SIG-M5 (cell line): ENCODE data around the gene SPAG16.

Source experiments
- DNase-seq: peaks from one replicate; lab custom pipeline; 2025; lab: John Stamatoyannopoulos, UW

The SPAG16 gene

DNA sequence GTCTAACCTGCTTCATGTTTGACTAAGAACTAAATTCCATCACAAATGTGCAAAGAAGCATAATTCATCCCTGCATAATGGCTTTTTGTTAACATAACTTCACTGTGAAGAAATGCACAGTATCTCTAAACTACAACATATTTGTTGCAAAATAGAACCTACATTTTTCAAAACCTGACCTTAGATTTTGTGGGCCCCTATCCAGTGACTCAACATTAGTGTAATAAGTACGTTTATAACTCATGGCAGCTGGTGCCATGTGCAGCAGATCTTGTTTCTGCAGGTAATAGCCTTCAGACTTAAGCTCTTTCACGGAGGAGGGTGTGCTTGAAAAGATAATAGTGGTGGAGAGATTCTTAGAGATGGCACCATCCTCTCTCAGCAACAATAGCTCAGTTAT, 1098.0 kb downstream of the SPAG16 start:
- no peak for DNase-seq

- no peak for DNase-seq
Observed at GRCh38 chr2:214386720-214387119, 1102.5 kb downstream of the SPAG16 start.

DNA sequence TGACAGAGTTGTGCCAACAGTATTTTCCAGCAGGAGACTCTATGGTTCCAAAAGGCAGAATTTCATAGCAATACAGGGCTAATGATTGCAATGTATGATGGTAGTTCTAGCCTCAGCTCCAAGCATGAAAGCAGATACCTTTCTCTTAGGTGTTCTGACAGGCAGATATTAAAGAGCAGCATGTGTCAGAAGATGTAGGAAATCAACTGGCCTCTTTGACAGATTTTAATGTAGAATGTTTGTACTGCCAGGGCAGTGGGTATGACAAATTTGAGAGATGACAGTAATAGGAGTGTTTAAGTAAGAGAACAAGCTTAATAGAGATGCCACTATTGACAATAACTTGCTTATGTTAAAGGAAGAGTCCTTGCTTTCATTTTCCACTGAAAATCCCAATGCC, 1105.1 kb downstream of the SPAG16 start:
- no peak for DNase-seq

DNA sequence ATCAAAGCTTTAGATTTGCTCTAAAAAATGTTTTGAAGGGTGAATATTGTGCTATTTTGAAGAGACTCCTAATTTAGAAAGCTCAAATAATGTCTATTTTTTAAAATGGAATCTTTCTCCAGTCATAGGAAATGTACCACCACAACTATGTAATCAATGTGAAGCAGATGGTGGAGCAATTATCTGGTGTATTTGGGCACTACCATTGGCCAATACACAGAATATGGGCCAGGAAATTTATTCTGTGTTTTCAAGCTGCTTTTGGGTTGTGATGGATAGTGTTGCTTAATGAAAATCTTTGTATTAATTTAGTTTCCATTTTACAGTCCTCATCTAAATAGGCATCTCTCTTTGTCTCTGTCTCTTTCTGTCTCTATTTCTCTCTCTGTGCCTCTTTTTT, 1109.5 kb downstream of the SPAG16 start:
- no peak for DNase-seq

- no peak for DNase-seq
Observed at GRCh38 chr2:214395040-214395439, 1110.8 kb downstream of the SPAG16 start.

DNA sequence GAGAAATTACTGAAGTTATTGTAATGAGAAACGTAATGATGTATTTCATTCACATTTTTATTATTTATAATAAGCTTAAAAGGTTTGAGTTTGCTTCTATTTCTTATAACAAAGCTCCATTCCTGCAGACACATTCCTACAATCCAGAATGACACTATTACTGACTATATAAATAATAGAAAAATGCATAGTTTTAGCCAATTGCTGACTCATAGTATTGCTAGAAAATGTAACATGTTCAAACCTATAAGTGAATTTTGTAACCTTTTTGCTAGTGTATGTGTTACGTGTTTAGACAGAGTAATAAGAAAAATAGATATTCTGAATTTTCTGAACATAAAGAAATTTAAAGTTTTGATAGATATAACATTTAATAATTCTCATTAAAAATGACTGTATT, 1117.3 kb downstream of the SPAG16 start:
- no peak for DNase-seq

- DNase-seq, result no peak
Observed at GRCh38 chr2:214410128-214410775, 1126.0 kb downstream of the SPAG16 start.

- DNase-seq, result no peak
Observed at GRCh38 chr2:214410918-214411554, 1126.8 kb downstream of the SPAG16 start, which contains the start of gene VWC2L. TSS of gene VWC2L (plus strand) at chr2:214411054. CDS start at chr2:214414194, 3,140 bp downstream.

DNA sequence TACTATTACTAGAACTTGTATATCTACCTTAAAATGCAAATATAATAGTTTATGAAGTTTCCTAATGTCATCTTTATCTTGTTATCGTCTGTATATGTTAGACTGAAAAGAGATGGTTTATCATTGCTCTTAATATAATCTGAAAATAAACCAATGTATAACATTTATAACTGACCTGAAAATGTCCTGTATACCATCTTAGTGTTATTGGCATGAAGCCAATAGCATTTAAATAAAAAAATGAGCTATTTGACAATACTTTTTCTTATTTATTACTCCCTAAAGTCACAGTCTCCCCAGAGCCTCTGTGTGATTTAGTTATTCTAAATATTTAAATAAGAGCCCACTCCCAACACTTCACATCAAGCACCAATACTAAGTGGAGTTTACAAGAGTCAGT, 1128.4 kb downstream of the SPAG16 start:
- DNase-seq, result no peak

DNA sequence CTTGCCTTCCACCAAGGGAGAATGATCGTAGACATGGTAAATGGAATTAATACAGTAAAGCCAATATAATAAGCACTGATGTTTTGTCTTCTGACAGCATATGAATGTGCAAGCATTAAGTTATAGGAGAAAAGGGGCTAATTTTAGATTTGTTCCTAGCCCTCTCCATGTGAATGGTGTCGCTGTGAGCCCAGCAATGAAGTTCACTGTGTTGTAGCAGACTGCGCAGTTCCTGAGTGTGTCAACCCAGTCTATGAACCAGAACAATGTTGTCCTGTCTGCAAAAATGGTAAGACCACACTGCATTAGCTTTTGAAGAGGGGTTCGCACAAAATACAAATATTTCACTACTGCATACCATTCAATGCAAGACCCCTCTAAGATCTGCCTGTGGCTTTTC, 1152.2 kb downstream of the SPAG16 start:
- DNase-seq, result no peak

- no peak for DNase-seq
Observed at GRCh38 chr2:214450118-214450894, 1166.0 kb downstream of the SPAG16 start.

GRCh38 chr2:214451516-214452275, 1167.4 kb downstream of the SPAG16 start:
- no peak for DNase-seq
